ENCODE measurements around the gene KLHL11.

Gene KLHL11

GRCh38 chr17:41909088-41909487, 43.9 kb upstream of the KLHL11 start:
- no peak overlapping the region for H3K4me3 ChIP-seq (ENCODE audit: control insufficient read depth, low read depth, low read length)
- no peak for DNase-seq (ENCODE audit: low read depth)
- TF ChIP-seq CTCF (conservative IDR thresholded peaks at IDR 0.05; ENCODE audit: control insufficient read depth, insufficient read depth, low read depth, low read length): no peak

DNA sequence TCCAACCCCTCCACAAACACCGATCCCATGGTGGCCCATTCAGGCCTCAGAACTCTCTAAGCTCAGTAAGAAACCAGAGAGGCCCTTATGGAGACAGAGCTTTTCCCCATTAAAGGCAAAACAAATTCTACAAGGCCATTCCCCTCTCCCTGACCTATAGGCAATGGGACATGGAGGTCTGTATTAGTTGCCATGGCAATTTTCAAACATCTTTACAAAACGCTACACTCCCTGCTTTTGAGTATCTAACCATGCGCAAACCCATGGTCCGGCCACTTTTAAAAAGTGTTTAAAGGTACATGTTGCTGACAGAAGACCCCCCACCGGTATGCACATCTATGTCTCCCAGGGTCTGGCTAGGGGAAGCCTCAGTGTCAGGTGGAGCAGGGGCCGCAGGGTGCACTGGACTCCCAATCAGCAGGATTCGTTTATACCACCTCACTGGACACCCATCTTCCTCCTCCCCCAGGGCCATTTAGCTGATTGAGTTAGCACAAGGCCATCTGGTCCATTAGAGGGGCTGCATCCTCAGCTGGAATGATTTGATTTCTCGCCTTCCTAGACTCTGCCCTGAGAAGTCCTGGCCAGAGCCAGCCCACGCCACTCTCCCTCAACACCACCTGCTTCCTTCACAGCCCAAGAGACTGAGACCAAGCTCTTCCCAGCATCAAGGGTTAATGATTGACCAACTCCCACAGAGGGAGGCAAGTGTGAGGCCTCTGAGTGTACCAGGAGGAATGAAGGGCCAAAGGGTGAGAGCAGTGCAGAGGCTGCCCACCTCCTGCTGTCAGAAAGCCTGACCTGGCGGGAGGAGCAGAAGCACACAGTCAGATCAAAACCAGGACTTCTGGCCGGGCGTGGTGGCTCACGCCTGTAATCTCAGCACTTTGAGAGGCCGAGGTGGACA, 42.7 kb upstream of the KLHL11 start:
- DNase-seq (ENCODE audit: low read depth): peak; percentile 68
- no peak for TF ChIP-seq CTCF (conservative IDR thresholded peaks at IDR 0.05; ENCODE audit: control insufficient read depth, insufficient read depth, low read depth, low read length)
- no peak overlapping the region for H3K4me3 ChIP-seq (ENCODE audit: control insufficient read depth, low read depth, low read length)

- peak; percentile 91 for DNase-seq (ENCODE audit: low read depth)
- no peak overlapping the region for H3K4me3 ChIP-seq (ENCODE audit: control insufficient read depth, low read depth, low read length)
- no peak for TF ChIP-seq CTCF (conservative IDR thresholded peaks at IDR 0.05; ENCODE audit: control insufficient read depth, insufficient read depth, low read depth, low read length)
Measured at GRCh38 chr17:41907185-41907556, 41.9 kb upstream of the KLHL11 start.

- no peak for TF ChIP-seq CTCF (conservative IDR thresholded peaks at IDR 0.05; ENCODE audit: control insufficient read depth, insufficient read depth, low read depth, low read length)
- DNase-seq (ENCODE audit: low read depth): peak; percentile 66
- no peak overlapping the region for H3K4me3 ChIP-seq (ENCODE audit: control insufficient read depth, low read depth, low read length)
Measured at GRCh38 chr17:41906465-41907184, 41.4 kb upstream of the KLHL11 start.

DNA sequence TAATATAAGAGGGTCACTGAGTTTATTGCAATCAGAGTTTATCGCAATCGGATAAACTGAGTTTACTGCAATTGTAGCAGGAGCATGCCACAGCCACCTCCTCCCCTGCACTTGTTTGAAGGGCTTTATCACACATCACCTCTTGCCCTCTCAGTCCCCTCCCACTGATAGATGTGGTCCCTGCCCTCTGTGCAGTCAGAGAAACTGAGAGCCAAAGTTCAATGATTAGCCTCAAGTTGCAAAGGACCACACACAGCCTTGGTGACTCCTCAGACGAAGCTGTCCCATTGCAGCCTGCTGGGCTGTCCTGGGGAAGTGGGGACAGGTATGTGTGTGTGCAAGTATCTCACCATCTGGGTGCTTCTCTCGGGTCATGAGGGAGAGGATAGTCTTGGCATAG, 39.9 kb upstream of the KLHL11 start:
- DNase-seq (ENCODE audit: low read depth): no peak
- TF ChIP-seq CTCF (conservative IDR thresholded peaks at IDR 0.05; ENCODE audit: control insufficient read depth, insufficient read depth, low read depth, low read length): no peak
- H3K4me3 ChIP-seq (ENCODE audit: control insufficient read depth, low read depth, low read length): no peak overlapping the region

- no peak overlapping the region for H3K4me3 ChIP-seq (ENCODE audit: control insufficient read depth, low read depth, low read length)
- no peak for TF ChIP-seq CTCF (conservative IDR thresholded peaks at IDR 0.05; ENCODE audit: control insufficient read depth, insufficient read depth, low read depth, low read length)
Measured at GRCh38 chr17:41904242-41904841, 39.1 kb upstream of the KLHL11 start.

More at GRCh38 chr17:41904242-41904841, 39.1 kb upstream of the KLHL11 start:
- DNase-seq (ENCODE audit: low read depth): no peak
